Transverse colon (tissue), 4 donors: ENCODE data around the gene HAGHL. TPM values are rescaled to one million over a fixed set of nuclear protein-coding genes. Genes with fewer than 3 reads are reported as not detected.
A peak's percentile ranks its signal among the peaks of the same experiment; 100 is the strongest.

Experiments
- DNase-seq: peaks from one replicate; pipeline ENCODE4 v3.0.0-alpha.2; 2019
- H3K27ac ChIP-seq, 4 donors: fragments of 200-600 bp; sonication (generic); 2 replicates each; pipeline ENCODE4 v1.5.1; 2016 to 2018; ENCODE audit warnings: inconsistent platforms in 4 of 4
- H3K27me3 ChIP-seq: fragments of 200-600 bp; sonication (generic); 2 replicates; pipeline ENCODE4 v1.5.1; 2017; ENCODE audit warnings: inconsistent platforms
- H3K36me3 ChIP-seq, 4 donors: fragments of 200-600 bp; sonication (generic); 2 replicates each; pipeline ENCODE4 v1.5.1; 2017 to 2019; ENCODE audit warnings: inconsistent platforms in 4 of 4
- H3K4me1 ChIP-seq, 4 donors: fragments of 200-600 bp; sonication (generic); 2 replicates each; pipeline ENCODE4 v1.5.1; 2017 to 2020; ENCODE audit warnings: inconsistent platforms in 4 of 4
- H3K4me3 ChIP-seq, 4 donors: fragments of 200-600 bp; sonication (generic); 1 replicate in 1 of 4; 2 replicates in 3 of 4; pipeline versions ENCODE4 v1.5.1 to v1.6.1; 2017 to 2019; ENCODE audit warnings: inconsistent platforms in 4 of 4
- H3K9me3 ChIP-seq, 2 donors: fragments of 200-600 bp; sonication (generic); 2 replicates each; pipeline ENCODE4 v1.5.1; 2017 to 2019; ENCODE audit warnings: inconsistent platforms in 2 of 2
- EP300 ChIP-seq: sonication (generic); formaldehyde crosslinking; IDR thresholded peaks from one replicate; pipeline ENCODE4 v1.6.1; 2017; ENCODE audit warnings: antibody characterized with exemption, low read depth
- POLR2A ChIP-seq: fragments of 450-650 bp; IDR thresholded peaks from one replicate; pipeline ENCODE4 v1.6.1; 2016; ENCODE audit warnings: antibody characterized with exemption, mild to moderate bottlenecking, moderate library complexity
- POLR2AphosphoS5 ChIP-seq, 3 donors: sonication (generic); formaldehyde crosslinking; IDR thresholded peaks; one replicate each; pipeline ENCODE4 v1.6.1; 2016; ENCODE audit warnings: antibody characterized with exemption in 3 of 3
- WGBS, 2 donors: methylation state at CpG; one replicate each; pipeline ENCODE4 v1.1.5; 2018; ENCODE audit warnings: low coverage in 1 of 2; 5-methylcytosine and 5-hydroxymethylcytosine counted together
- in situ Hi-C, 4 donors: fragments of 200-750 bp; cut with MboI; loops; one replicate each; pipeline versions ENCODE4 v1.15.0 to v1.15.1; 2017; ENCODE audit warnings: low sequenced_read_pairs in 3 of 4, low pct_ligation_motif_present in 1 of 4, low pct_unique_long_range_greater_than_20kb in 1 of 4
- intact Hi-C: fragments of 100-400 bp; cut with DNase I; formaldehyde crosslinking; loops from one replicate; pipeline ENCODE4 v1.15.1; 2023; ENCODE audit warnings: low total_unique reads
- total RNA-seq, 4 donors: library from RNA; depleted of rRNA; stranded (reverse); fragments of >200 nt; gene quantifications; one replicate each; pipeline ENCODE4 v1.1.0, GENCODE V29; 2016
- TF ChIP-seq, protein P1 (sequence below), 5 experiments: fragments of 200-600 bp in 3 of 5; fragments of 450-650 bp in 2 of 5; sonication (generic) in 3 of 5; IDR thresholded peaks; 1 replicate in 2 of 5; 2 replicates in 3 of 5; pipeline ENCODE4 v1.5.1; 2016 to 2017; ENCODE audit warnings: antibody characterized with exemption in 5 of 5, inconsistent platforms in 3 of 5, mild to moderate bottlenecking in 2 of 5, moderate library complexity in 1 of 5

The HAGHL gene
- total RNA-seq, 4 donors from 2014 or later: 1.2 to 12.3 (median 5.5) TPM

DNA sequence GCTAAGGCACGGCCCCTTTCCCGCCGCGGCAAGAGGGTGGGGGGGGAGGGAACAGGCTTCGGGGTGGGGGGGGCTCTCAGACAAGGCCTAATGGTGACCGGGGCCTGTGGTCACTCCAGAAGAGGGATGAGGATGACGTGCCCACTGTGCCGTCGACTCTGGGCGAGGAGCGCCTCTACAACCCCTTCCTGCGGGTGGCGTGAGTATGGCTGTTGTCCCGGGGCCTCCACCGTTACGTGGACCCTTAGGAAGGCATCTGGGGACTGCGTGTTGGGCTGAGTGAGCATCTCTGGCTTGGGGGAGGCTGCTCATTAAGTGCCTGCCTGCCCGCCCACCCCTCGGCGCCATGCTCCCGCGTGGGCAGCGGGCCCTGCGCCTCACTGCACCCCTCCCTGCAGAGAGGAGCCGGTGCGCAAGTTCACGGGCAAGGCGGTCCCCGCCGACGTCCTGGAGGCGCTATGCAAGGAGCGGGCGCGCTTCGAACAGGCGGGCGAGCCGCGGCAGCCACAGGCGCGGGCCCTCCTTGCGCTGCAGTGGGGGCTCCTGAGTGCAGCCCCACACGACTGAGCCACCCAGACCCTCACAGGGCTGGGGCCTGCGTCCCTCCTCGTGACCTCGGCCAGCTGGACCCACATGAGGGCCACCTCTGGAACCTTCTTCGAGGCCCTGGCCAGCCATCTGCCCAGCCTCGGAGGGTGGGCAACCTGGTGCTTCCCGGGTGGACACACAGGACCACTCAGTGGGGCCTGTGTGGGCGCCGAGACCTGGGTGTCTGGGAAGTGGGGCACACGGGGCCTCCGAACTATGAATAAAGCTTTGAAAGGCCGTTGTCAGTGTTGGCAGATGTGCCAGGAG lies 2.2 kb downstream of the HAGHL start:
- peaks cover 21 to 29% (median 27%) of the 10 kb centered on the region in 4 donors for H3K4me1 ChIP-seq
- H3K36me3 ChIP-seq: peaks cover 0 to 7% (median 3%) of the 10 kb centered on the region in 4 donors
- H3K9me3 ChIP-seq: no peaks in the 10 kb centered on the region
- intact Hi-C loops: no loop called here
- H3K27ac ChIP-seq: no peak overlapping the region
- H3K27me3 ChIP-seq: peaks cover 44% of the 10 kb centered on the region
- peak overlapping the region in 1 of 4 donors; percentile 56 for H3K4me3 ChIP-seq
- 50 to 73% methylated on average over 1 to 38 of the region's 55 CpGs for WGBS, 2 donors
- in situ Hi-C loops: no loop called here
- TF ChIP-seq POLR2A (no peak), EP300 (no peak), POLR2AphosphoS5 (IDR thresholded peaks at IDR 0.05) (peak in 1 of 3 donors; percentile 15)
- TF ChIP-seq, protein P1, sequence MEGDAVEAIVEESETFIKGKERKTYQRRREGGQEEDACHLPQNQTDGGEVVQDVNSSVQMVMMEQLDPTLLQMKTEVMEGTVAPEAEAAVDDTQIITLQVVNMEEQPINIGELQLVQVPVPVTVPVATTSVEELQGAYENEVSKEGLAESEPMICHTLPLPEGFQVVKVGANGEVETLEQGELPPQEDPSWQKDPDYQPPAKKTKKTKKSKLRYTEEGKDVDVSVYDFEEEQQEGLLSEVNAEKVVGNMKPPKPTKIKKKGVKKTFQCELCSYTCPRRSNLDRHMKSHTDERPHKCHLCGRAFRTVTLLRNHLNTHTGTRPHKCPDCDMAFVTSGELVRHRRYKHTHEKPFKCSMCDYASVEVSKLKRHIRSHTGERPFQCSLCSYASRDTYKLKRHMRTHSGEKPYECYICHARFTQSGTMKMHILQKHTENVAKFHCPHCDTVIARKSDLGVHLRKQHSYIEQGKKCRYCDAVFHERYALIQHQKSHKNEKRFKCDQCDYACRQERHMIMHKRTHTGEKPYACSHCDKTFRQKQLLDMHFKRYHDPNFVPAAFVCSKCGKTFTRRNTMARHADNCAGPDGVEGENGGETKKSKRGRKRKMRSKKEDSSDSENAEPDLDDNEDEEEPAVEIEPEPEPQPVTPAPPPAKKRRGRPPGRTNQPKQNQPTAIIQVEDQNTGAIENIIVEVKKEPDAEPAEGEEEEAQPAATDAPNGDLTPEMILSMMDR (IDR thresholded peaks at IDR 0.05): no peak
- DNase-seq: no peak

DNA sequence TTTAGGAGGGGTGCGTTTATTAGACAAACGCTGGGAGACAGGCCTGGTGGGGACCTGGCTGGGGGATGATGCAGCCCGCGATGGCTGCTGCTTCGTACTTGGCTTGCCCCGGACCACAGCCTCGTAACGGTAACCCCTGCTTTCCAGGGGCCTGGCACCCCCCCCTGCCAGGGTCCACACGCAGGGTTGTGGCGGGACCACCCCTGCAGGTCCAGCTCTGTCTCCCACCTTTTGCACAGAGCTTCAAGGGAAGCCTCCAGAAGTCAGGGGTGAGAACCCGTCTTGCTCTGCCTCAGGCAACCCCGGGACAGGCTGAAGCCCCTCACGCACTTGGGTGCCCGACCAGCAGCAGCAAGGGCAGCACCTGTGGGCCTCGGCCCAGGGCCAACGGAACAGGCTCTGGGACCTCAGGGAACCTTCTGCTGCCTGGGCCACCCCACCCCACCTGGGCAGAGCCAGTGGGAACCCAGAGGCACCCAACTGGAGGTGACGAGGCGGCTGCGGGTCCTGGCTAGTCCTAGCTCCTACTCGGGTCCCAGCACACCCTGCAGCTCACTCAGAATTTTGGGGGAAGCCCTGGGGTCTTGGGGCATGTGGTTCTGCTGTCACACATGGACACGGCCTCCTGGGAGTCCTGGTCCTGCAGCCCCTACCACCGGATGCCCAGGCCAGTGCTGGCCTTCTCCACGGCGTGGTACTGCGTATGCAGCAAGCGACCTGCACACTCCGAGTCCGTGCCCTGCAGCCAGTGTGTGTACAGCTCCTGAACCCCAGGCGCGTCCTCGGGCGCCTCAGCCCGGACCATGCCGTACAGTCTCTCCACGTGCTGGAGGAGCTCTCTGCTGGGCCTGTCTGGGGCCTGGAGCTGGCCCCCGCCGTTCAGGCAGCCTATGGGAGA lies 3.1 kb downstream of the HAGHL start:
- 60 to 91% methylated on average over 2 to 24 of the region's 37 CpGs for WGBS, 2 donors
- in situ Hi-C loops (no loop called here), intact Hi-C loops (no loop called here)
- no peak overlapping the region for H3K4me3 ChIP-seq
- TF ChIP-seq, protein P1 (IDR thresholded peaks at IDR 0.05): no peak
- TF ChIP-seq POLR2AphosphoS5 (IDR thresholded peaks at IDR 0.05) (no peak), POLR2A (no peak), EP300 (no peak)
- H3K36me3 ChIP-seq: peaks cover 0 to 11% (median 4%) of the 10 kb centered on the region in 4 donors
- H3K4me1 ChIP-seq: peaks cover 21 to 29% (median 27%) of the 10 kb centered on the region in 4 donors
- no peak overlapping the region for H3K27ac ChIP-seq
- no peaks in the 10 kb centered on the region for H3K9me3 ChIP-seq
- H3K27me3 ChIP-seq: peaks cover 35% of the 10 kb centered on the region
- DNase-seq: no peak

DNA sequence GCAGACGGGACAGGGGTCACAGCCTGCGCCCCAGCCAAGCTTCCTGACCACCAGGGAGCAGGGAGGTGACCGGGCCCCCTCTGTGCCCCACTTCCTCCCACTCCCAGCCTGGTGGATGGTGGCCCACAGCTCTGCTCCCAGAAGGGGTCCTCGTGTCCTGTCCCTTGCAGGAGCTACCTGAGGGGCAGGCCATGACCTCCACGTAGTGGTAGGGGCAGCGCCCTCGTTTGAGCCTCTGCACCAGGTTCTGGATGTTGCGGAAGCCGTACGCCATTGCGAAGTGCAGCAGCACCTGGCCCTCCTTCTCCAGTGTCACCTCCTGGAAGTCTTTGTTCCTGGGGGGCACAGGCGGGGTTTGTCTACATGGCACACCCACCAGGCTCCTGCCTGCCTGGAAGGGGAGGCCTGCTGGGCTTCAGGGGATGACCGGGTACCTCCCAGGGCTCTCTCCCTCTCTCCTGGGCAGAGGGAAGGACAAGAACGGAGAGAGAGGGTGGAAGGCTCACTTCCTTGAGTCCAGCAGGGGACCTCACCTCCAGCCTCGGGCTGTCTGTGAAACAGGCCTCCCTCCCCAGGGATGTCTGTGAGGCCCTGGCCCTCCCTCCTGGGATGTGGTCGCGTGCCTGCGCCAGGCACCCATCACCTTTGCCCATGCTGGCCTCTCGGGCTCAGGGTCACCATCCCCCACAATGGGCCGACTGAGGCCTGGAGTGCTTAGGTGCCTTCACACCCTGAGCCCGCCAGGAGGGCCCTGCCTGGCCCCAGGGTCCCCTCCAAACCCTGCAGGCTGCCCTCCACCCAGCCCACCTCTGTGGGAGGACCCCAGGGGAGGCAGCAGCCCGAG lies 4.0 kb downstream of the HAGHL start:
- no peak for DNase-seq
- Histone ChIP-seq H3K27ac (no peak overlapping the region), H3K27me3 (peaks cover 27% of the 10 kb centered on the region), H3K4me1 (peaks cover 21 to 29% (median 27%) of the 10 kb centered on the region in 4 donors), H3K36me3 (peaks cover 0 to 14% (median 5%) of the 10 kb centered on the region in 4 donors), H3K9me3 (no peaks in the 10 kb centered on the region), H3K4me3 (no peak overlapping the region)
- 80 to 100% methylated on average over 1 to 22 of the region's 22 CpGs for WGBS, 2 donors
- in situ Hi-C loops (no loop called here), intact Hi-C loops (no loop called here)
- TF ChIP-seq POLR2AphosphoS5 (IDR thresholded peaks at IDR 0.05) (no peak), EP300 (no peak), POLR2A (no peak)
- TF ChIP-seq, protein P1 (IDR thresholded peaks at IDR 0.05): no peak
